Omental fat pad (tissue), 4 donors: ENCODE data around the gene GAS6. TPM values are rescaled to one million over a fixed set of nuclear protein-coding genes. Genes with fewer than 3 reads are reported as not detected.
A peak's percentile ranks its signal among the peaks of the same experiment; 100 is the strongest.
"Not testable (repeated sequence)": the region's sequence is repeated elsewhere in the genome, so short reads cannot be mapped to it uniquely, and the experiment has no call there.

Experiments used
- ATAC-seq: fragments of 150-250 bp; one replicate; pipeline ENCODE4 v1.9.1; 2016; ENCODE audit warnings: mild to moderate bottlenecking, moderate library complexity; ENCODE audit not compliant: low FRiP score
- DNase-seq: peaks from one replicate; pipeline ENCODE4 v3.0.0-alpha.2; 2019; ENCODE audit warnings: low spot score
- CTCF ChIP-seq, 3 donors: fragments of 450-650 bp; IDR thresholded peaks; one replicate each; pipeline ENCODE4 v1.5.1; 2016 to 2017; ENCODE audit warnings: antibody characterized with exemption in 3 of 3, mild to moderate bottlenecking in 3 of 3, moderate library complexity in 2 of 3
- total RNA-seq, 4 donors: library from RNA; depleted of rRNA; stranded (reverse); fragments of >200 nt; gene quantifications; one replicate each; pipeline ENCODE4 v1.1.0, GENCODE V29; 2016

Gene GAS6
- total RNA-seq, 4 donors from 2014 or later, result 129 to 207 (median 164) TPM

- DNase-seq (no peak), ATAC-seq (no peak)
- no peak for TF ChIP-seq CTCF (IDR thresholded peaks at IDR 0.05)
These were observed 5.4 kb upstream of the GAS6 start for GRCh38 chr13:113869263-113869662.

- not testable (repeated sequence) for ATAC-seq, DNase-seq
These were observed 4.0 kb upstream of the GAS6 start for GRCh38 chr13:113867913-113868312.

GRCh38 chr13:113865427-113865826 lies 1.6 kb upstream of the GAS6 start:
- no peak for ATAC-seq
- DNase-seq, result no peak
- no peak for TF ChIP-seq CTCF (IDR thresholded peaks at IDR 0.05)

- DNase-seq, result no peak
- no peak for ATAC-seq
- no peak for TF ChIP-seq CTCF (IDR thresholded peaks at IDR 0.05)
These were observed 506 bp upstream of the GAS6 start for GRCh38 chr13:113864273-113864890.

- peak; percentile 36 for ATAC-seq
- TF ChIP-seq CTCF (IDR thresholded peaks at IDR 0.05), result no peak
- peak; percentile 29 for DNase-seq
These were observed 849 bp downstream of the GAS6 start for GRCh38 chr13:113862931-113863523.

- ATAC-seq, result peak; percentile 43
- TF ChIP-seq CTCF (IDR thresholded peaks at IDR 0.05), result no peak
- peak; percentile 21 for DNase-seq
These were observed 1.5 kb downstream of the GAS6 start for GRCh38 chr13:113862191-113862930.

GRCh38 chr13:113861433-113862030 lies 2.3 kb downstream of the GAS6 start:
- no peak for TF ChIP-seq CTCF (IDR thresholded peaks at IDR 0.05)
- no peak for ATAC-seq
- DNase-seq, result no peak
